OCI-LY7 (cell line): ENCODE data around the gene PTGR2. TPM values are rescaled to one million over a fixed set of nuclear protein-coding genes. Genes with fewer than 3 reads are reported as not detected.
"Not testable (repeated sequence)": the region's sequence is repeated elsewhere in the genome, so short reads cannot be mapped to it uniquely, and the experiment has no call there.

Experiments used
- BruUV-seq: library from RNA; stranded (reverse); fragments of 400-500 nt; replicated peaks from 2 replicates; lab custom pipeline; 2021; lab: Mats Ljungman, UMichigan
- CTCF ChIA-PET: fragments of 300-600 bp; sonication (Branson Sonifier 250); formaldehyde crosslinking; loops from one replicate; lab custom pipeline; 2022; ENCODE audit warnings: antibody characterized with exemption; ENCODE audit not compliant: unreplicated experiment; lab: Charles Lee
- POLR2A ChIA-PET: fragments of 300-600 bp; sonication (Branson Sonifier 250); formaldehyde crosslinking; loops from one replicate; lab custom pipeline; 2022; ENCODE audit warnings: antibody characterized with exemption; lab: Charles Lee
- DNase-seq: peaks from one replicate; pipeline ENCODE4 v3.0.0-alpha.2; 2015; ENCODE audit warnings: low spot score
- H2AFZ ChIP-seq: fragments of 200-600 bp; sonication (generic), shearing (Covaris generic); 2 replicates; pipeline ENCODE4 v1.6.1; 2014; ENCODE audit warnings: mild to moderate bottlenecking, antibody characterized with exemption, low read length, moderate library complexity
- H3K27ac ChIP-seq: fragments of 200-600 bp; sonication (generic); 2 replicates; pipeline ENCODE4 v1.5.1; 2014; ENCODE audit warnings: mixed run types, low read depth, mild to moderate bottlenecking, moderate library complexity, low read length, inconsistent platforms; ENCODE audit not compliant: poor library complexity, severe bottlenecking
- H3K36me3 ChIP-seq: fragments of 200-600 bp; sonication (generic); 2 replicates; pipeline ENCODE4 v1.6.1; 2014; ENCODE audit warnings: mild to moderate bottlenecking, antibody characterized with exemption, low read length, moderate library complexity, mixed read lengths; ENCODE audit not compliant: insufficient read depth
- H3K4me1 ChIP-seq: fragments of 200-600 bp; sonication (generic); 2 replicates; pipeline ENCODE4 v1.5.1; 2014; ENCODE audit warnings: mild to moderate bottlenecking, low read length; ENCODE audit not compliant: insufficient read depth, poor library complexity, severe bottlenecking
- H3K4me2 ChIP-seq: fragments of 200-600 bp; sonication (generic); 2 replicates; pipeline ENCODE4 v1.6.1; 2014; ENCODE audit warnings: mild to moderate bottlenecking, low read length
- H3K4me3 ChIP-seq: fragments of 200-600 bp; sonication (generic); 2 replicates; pipeline ENCODE4 v1.5.1; 2014; ENCODE audit warnings: mild to moderate bottlenecking, low read depth, low read length; ENCODE audit not compliant: poor library complexity, severe bottlenecking
- H3K79me2 ChIP-seq: fragments of 200-600 bp; sonication (generic); 2 replicates; pipeline ENCODE4 v1.6.1; 2016; ENCODE audit warnings: low read depth, mild to moderate bottlenecking, low read length, moderate library complexity, mixed read lengths; ENCODE audit not compliant: insufficient read depth
- H3K9me2 ChIP-seq: fragments of 200-600 bp; sonication (generic); 2 replicates; pipeline ENCODE4 v1.6.1; 2016; ENCODE audit warnings: mild to moderate bottlenecking, low read length, mixed read lengths; ENCODE audit not compliant: insufficient read depth
- H3K9me3 ChIP-seq: fragments of 200-600 bp; sonication (generic); 2 replicates; pipeline ENCODE4 v1.6.1; 2014; ENCODE audit warnings: mild to moderate bottlenecking, mixed run types, low read length, mixed read lengths
- H4K20me1 ChIP-seq: fragments of 200-600 bp; sonication (generic); 2 replicates; pipeline ENCODE4 v1.6.1; 2014; ENCODE audit warnings: mild to moderate bottlenecking, antibody characterized with exemption, low read length, moderate library complexity, mixed read lengths; ENCODE audit not compliant: insufficient read depth
- CTCF ChIP-seq: fragments of 200-600 bp; sonication (generic); conservative IDR thresholded peaks from 2 replicates; pipeline ENCODE4 v1.5.1; 2014; ENCODE audit warnings: mild to moderate bottlenecking, antibody characterized with exemption, low read length, moderate library complexity, mixed read lengths
- EZH2phosphoT487 ChIP-seq: fragments of 200-600 bp; sonication (generic); IDR thresholded peaks from 2 replicates; pipeline ENCODE4 v1.6.1; 2018; ENCODE audit warnings: low read depth, borderline replicate concordance, mild to moderate bottlenecking, mixed run types, antibody characterized with exemption, low read length, moderate library complexity, mixed read lengths
- intact Hi-C: fragments of 100-400 bp; cut with micrococcal nuclease; formaldehyde crosslinking; loops from one replicate; pipeline ENCODE4 v1.10.0; 2022; ENCODE audit not compliant: unreplicated experiment
- total RNA-seq, 2 experiments: library from RNA; depleted of rRNA in 1 of 2; stranded (reverse); fragments of >200 nt in 1 of 2; shearing (Covaris generic) in 1 of 2; gene quantifications; 2 replicates each; pipeline ENCODE4 v1.2.3, GENCODE V29; 2014 to 2022

Gene PTGR2
- total RNA-seq, 2 experiments from 2014 or later = 6.4 to 14.3 TPM

GRCh38 chr14:73827190-73827589, 24.4 kb upstream of the PTGR2 start:
- not testable (repeated sequence) for H4K20me1 ChIP-seq, H3K4me1 ChIP-seq, H3K9me2 ChIP-seq, H3K27ac ChIP-seq, H3K79me2 ChIP-seq, BruUV-seq, H3K9me3 ChIP-seq, H2AFZ ChIP-seq, H3K36me3 ChIP-seq, H3K4me3 ChIP-seq, H3K4me2 ChIP-seq
- ChIA-PET CTCF (interaction anchor here (1.6 to 2.4 kb wide), 2 partner anchors 78 to 98 kb away, joined by 3 to 7 read pairs; no protein-coding TSS in a partner anchor), POLR2A (interaction anchor here (0.6 to 0.7 kb wide), 2 partner anchors 11 to 213 kb away, joined by 3 read pairs; no protein-coding TSS in a partner anchor)
- peak; percentile 71 for TF ChIP-seq CTCF
- intact Hi-C loops = loop anchor here (5.0 kb wide), 3 partner anchors 85 to 320 kb away; partner anchors contain the start of gene PNMA1
- DNase-seq = peak; percentile 10

- H3K9me3 ChIP-seq = no peaks in the 10 kb centered on the region
- intact Hi-C loops = loop anchor here (5.0 kb wide), 3 partner anchors 87 to 322 kb away; partner anchors contain the start of gene PNMA1
- no peaks in the 10 kb centered on the region for H4K20me1 ChIP-seq
- TF ChIP-seq EZH2phosphoT487 (no peak), CTCF (no peak)
- peaks cover 5% of the 10 kb centered on the region for H3K4me1 ChIP-seq
- no peak for DNase-seq
- no peaks in the 10 kb centered on the region for H3K9me2 ChIP-seq
- no peaks in the 10 kb centered on the region for H3K36me3 ChIP-seq
- CTCF ChIA-PET = no interaction called here
- no peak overlapping the region for H3K4me3 ChIP-seq
- POLR2A ChIA-PET = interaction anchor here (0.6 kb wide), 1 partner anchor 147 kb away, joined by 3 read pairs; no protein-coding TSS in a partner anchor
- H2AFZ ChIP-seq = no peak overlapping the region
- no TSS peak for BruUV-seq
- H3K4me2 ChIP-seq = no peak overlapping the region
- no peaks in the 10 kb centered on the region for H3K79me2 ChIP-seq
- H3K27ac ChIP-seq = no peak overlapping the region
These were observed 22.6 kb upstream of the PTGR2 start for GRCh38 chr14:73829071-73829470.
